ENCODE measurements around the gene TNNC1. TPM values are rescaled to one million over a fixed set of nuclear protein-coding genes. Genes with fewer than 3 reads are reported as not detected.

TNNC1 gene
- total RNA-seq, 1 experiment from 2014 or later, result 26.5 TPM

DNA sequence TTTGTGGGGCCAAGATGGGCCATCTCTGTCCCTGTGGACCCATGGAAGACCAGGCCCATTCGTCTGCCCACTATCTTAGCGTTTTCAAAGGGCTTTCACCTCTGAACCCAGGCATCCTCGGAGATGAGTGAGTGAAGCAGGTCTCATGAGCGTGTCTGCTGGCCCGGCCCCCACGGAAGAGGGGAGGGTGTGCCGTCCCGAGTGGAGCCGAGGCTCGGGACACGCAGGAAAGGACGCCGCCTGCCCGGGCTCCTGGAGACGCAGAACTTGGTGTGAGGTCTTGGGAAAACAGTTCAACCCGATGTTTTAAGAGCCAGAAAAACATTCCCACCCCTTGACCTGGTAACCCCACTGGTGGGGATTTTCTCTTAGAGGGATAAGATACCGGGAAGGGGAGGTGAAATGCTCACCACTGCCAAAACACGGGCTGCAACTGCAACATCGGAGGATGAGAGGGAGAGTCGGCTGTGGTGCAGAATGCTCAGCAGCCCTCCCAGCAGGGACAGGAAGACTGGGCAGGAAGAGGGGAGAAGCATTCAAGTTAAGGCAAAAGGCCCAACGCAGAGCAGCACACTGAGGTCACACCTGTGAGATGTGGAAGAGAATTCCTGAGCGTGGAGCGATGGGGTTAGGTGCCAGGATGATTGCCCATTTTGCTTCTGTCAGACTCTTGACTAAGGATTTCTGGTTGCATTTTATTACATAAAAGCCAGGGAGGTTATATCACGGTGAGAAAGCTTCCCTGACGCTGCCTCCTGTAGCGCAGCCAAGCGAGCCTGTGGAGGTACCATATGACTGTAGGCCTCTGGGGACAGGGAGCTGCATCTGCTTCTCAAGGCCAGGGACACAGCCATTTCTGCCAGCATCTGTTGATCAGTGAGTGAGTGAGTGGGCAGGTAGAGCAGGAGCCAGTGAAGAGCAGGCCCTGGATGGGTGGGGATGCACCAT is 27.2 kb upstream of the TNNC1 start:
- CTCF ChIA-PET, result interaction anchor here (0.6 kb wide), 1 partner anchor 523 kb away, joined by 5 read pairs; no protein-coding TSS in a partner anchor
- no peaks in the 10 kb centered on the region for H3K27me3 Mint-ChIP-seq (ENCODE audit: unreplicated experiment)
- no peaks in the 10 kb centered on the region for H3K9me3 Mint-ChIP-seq (ENCODE audit: low read depth, unreplicated experiment)
- TF ChIP-seq CTCF (IDR thresholded peaks at IDR 0.05; ENCODE audit: unreplicated experiment), result no peak
- no peak overlapping the region for H3K4me3 Mint-ChIP-seq (ENCODE audit: low read depth, unreplicated experiment)
- no peak for DNase-seq
- intact Hi-C loops (cut with micrococcal nuclease; ENCODE audit: unreplicated experiment), result no loop called here
- H3K27ac Mint-ChIP-seq (ENCODE audit: unreplicated experiment), result no peak overlapping the region
- no TSS peak for BruUV-seq (replicated peaks)
- H3K4me1 Mint-ChIP-seq (ENCODE audit: low read depth, unreplicated experiment), result no peaks in the 10 kb centered on the region
- peaks cover 11% of the 10 kb centered on the region for H3K36me3 Mint-ChIP-seq (ENCODE audit: insufficient read depth, unreplicated experiment)

GRCh38 chr3:52479877-52480575 is 26.2 kb upstream of the TNNC1 start:
- intact Hi-C loops (cut with micrococcal nuclease; ENCODE audit: unreplicated experiment), result no loop called here
- no peak for DNase-seq
- H3K4me1 Mint-ChIP-seq (ENCODE audit: low read depth, unreplicated experiment), result no peaks in the 10 kb centered on the region
- no peak overlapping the region for H3K27ac Mint-ChIP-seq (ENCODE audit: unreplicated experiment)
- no peaks in the 10 kb centered on the region for H3K27me3 Mint-ChIP-seq (ENCODE audit: unreplicated experiment)
- CTCF ChIA-PET, result no interaction called here
- no TSS peak for BruUV-seq (replicated peaks)
- no peaks in the 10 kb centered on the region for H3K9me3 Mint-ChIP-seq (ENCODE audit: low read depth, unreplicated experiment)
- H3K4me3 Mint-ChIP-seq (ENCODE audit: low read depth, unreplicated experiment), result no peak overlapping the region
- TF ChIP-seq CTCF (IDR thresholded peaks at IDR 0.05; ENCODE audit: unreplicated experiment), result no peak
- H3K36me3 Mint-ChIP-seq (ENCODE audit: insufficient read depth, unreplicated experiment), result peaks cover 6% of the 10 kb centered on the region

GRCh38 chr3:52479037-52479876 is 25.4 kb upstream of the TNNC1 start:
- no peak for TF ChIP-seq CTCF (IDR thresholded peaks at IDR 0.05; ENCODE audit: unreplicated experiment)
- intact Hi-C loops (cut with micrococcal nuclease; ENCODE audit: unreplicated experiment), result no loop called here
- no peak for DNase-seq
- CTCF ChIA-PET, result no interaction called here
- H3K9me3 Mint-ChIP-seq (ENCODE audit: low read depth, unreplicated experiment), result no peaks in the 10 kb centered on the region
- H3K27ac Mint-ChIP-seq (ENCODE audit: unreplicated experiment), result no peak overlapping the region
- BruUV-seq (replicated peaks), result no TSS peak
- peaks cover 9% of the 10 kb centered on the region for H3K36me3 Mint-ChIP-seq (ENCODE audit: insufficient read depth, unreplicated experiment)
- no peaks in the 10 kb centered on the region for H3K4me1 Mint-ChIP-seq (ENCODE audit: low read depth, unreplicated experiment)
- no peaks in the 10 kb centered on the region for H3K27me3 Mint-ChIP-seq (ENCODE audit: unreplicated experiment)
- no peak overlapping the region for H3K4me3 Mint-ChIP-seq (ENCODE audit: low read depth, unreplicated experiment)

- CTCF ChIA-PET, result no interaction called here
- TF ChIP-seq CTCF (IDR thresholded peaks at IDR 0.05; ENCODE audit: unreplicated experiment), result no peak
- no peaks in the 10 kb centered on the region for H3K27me3 Mint-ChIP-seq (ENCODE audit: unreplicated experiment)
- no peaks in the 10 kb centered on the region for H3K4me1 Mint-ChIP-seq (ENCODE audit: low read depth, unreplicated experiment)
- no peak overlapping the region for H3K4me3 Mint-ChIP-seq (ENCODE audit: low read depth, unreplicated experiment)
- intact Hi-C loops (cut with micrococcal nuclease; ENCODE audit: unreplicated experiment), result no loop called here
- H3K27ac Mint-ChIP-seq (ENCODE audit: unreplicated experiment), result no peak overlapping the region
- H3K36me3 Mint-ChIP-seq (ENCODE audit: insufficient read depth, unreplicated experiment), result peaks cover 22% of the 10 kb centered on the region
- DNase-seq, result no peak
- no TSS peak for BruUV-seq (replicated peaks)
- H3K9me3 Mint-ChIP-seq (ENCODE audit: low read depth, unreplicated experiment), result no peaks in the 10 kb centered on the region
Observed at GRCh38 chr3:52477796-52478095, 23.9 kb upstream of the TNNC1 start.
